Posterior vena cava (tissue), 2 donors: Measurements from ENCODE around the gene DCAF12L2. TPM values are rescaled to one million over a fixed set of nuclear protein-coding genes. Genes with fewer than 3 reads are reported as not detected.
A peak's percentile ranks its signal among the peaks of the same experiment; 100 is the strongest.
"Not testable (repeated sequence)": the region's sequence is repeated elsewhere in the genome, so short reads cannot be mapped to it uniquely, and the experiment has no call there.

Source experiments
- DNase-seq: peaks from one replicate; pipeline ENCODE4 v3.0.0-alpha.2; 2020; ENCODE audit warnings: low spot score
- intact Hi-C, 2 donors: fragments of 100-400 bp; cut with DNase I; formaldehyde crosslinking; loops; one replicate each; pipeline versions ENCODE4 v1.14.1 to v1.14.2; 2022 to 2023
- long read RNA-seq, 2 donors: library from polyadenylated mRNA; unstranded; transcript quantifications; one replicate each; pipeline ENCODE4 v2.0.0, GENCODE V29; 2020 to 2021
- total RNA-seq, 2 donors: library from RNA; stranded (reverse); fragmentation: NEBNext Ultra II Directional; extraction: Animal tissue kit (Norgen Biotek cat#: 25700); gene quantifications; one replicate each; pipeline ENCODE4 v1.2.1, GENCODE V29; 2021
- donor health status: DM: yes; HTN: yes; CAD: no.
- donor health status: DM: yes; HTN: yes; CAD: no.

The DCAF12L2 gene
- 1 to 10 TPM; 1.1 to 2.4 TPM for total RNA-seq
- long read RNA-seq, donor 1, partial matches to known transcripts, result 0 of 2 reads
- long read RNA-seq, donor 1, other reads (novel, unspliced or antisense), result 0 of 2 reads
- long read RNA-seq, donor 2, result 0 reads

DNA sequence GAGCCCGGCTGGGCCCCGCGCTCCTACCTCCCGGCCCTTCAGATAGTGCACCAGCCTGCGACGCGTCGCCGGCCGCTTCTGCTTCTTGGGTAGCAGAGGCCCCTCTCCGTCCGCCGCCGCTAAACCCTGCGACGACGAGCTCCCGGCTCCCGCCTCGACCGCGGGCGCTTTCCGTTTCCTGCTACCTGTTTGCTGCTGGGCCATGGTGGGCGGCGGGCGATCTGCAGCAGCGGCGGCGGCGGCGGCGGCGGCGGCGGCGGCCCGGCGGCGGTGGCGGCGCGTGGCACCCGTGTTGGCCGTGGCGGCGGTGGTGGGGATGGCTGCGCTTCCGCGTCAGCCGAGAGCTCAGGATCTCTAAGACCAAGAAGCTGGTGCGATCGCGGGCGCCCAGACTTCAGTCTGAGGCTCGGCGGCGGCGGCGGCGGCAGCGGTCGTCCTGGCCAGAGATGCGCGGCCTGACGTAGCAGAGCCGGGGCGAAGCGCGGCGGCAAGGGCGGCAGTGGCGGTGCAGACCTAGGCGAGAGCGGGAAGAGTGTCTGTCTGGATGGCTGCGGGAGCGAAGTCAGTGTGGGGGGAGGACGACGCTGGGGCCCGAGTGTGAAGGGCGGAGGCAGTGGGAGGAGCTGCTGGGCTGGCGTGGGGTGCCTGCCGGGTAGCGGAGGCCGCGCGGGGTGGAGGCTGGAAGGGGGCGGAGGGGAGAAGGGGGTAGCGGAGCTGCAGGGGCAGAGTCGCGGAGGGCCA is at the start of gene DCAF12L2:
Gene DCAF12L2, minus strand, starts transcription at position 569 of the 741 bp plus-strand sequence. Its CDS starts 365 bp downstream, at position 204.
- DNase-seq, result peak; percentile 76

DNA sequence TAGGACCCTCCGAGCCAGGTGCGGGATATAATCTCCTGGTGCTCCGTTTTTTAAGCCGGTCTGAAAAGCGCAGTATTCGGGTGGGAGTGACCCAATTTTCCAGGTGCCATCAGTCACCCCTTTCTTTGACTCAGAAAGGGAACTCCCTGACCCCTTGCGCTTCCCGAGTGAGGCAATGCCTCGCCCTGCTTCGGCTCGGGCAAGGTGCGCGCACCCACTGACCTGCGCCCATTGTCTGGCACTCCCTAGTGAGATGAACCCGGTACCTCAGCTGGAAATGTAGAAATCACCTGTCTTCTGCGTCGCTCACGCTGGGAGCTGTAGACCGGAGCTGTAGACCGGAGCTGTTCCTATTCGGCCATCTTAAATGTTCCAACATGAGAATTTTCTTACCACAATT is 24.8 kb upstream of the DCAF12L2 start:
- DNase-seq, result peak; percentile 14
- intact Hi-C loops, result not testable (repeated sequence)

More for the DNA sequence above, at the start of gene DCAF12L2:
- intact Hi-C loops, result loop anchor here in 1 of 2 donors (5.0 kb wide), 1 partner anchor 896 kb away; no protein-coding TSS in a partner anchor

DNA sequence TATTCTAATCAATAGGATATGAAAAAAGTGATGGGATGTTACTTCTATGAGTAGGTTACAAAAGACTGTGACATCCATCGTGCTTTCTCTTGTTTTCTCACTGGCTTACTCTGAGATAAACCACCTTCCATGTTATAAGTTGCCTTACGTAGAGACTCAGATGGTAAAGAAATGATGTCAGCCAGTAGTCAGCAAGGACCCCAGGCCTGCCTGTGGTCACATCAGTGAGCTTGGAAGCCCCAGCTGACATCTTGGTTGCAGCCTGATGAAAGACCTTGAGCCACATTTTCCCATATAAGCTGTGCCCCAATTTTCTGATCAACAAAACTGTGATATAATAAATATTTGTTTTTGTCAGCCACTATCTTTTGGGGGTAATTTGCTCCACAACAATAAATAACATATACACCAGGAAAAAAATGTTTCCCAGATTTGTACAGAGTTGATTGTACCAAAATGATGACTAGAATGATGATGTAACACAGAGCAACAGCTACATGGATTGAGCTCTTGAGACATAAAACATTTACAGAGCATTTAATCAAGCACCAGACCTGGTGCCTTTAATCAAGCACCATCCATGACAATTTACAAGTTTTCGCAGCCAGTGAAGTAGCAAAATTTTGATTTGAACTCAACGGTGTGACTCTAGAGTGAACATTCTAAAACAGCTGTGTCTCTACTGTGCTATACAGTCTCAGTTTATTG is 11.2 kb upstream of the DCAF12L2 start:
- intact Hi-C loops, result no loop called here
- DNase-seq, result no peak

DNA sequence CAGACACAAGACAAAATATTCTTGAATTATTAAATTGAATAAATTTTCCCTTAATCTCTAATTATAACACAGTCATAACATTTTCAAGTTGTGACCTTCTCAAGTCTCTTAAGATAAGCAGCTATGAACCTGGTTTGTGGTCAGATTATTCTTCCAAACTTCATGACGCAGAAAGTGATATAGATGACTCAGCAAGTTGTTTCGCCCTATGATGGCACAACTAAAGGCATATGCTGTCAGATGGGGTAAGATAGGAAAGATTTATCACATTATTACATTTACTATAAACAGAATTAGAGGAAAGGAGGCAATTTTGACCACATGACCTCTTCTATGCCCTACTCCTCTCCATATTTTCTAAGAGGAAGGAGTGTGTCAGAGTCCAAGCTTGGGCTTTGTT is 4.6 kb upstream of the DCAF12L2 start:
- intact Hi-C loops, result no loop called here
- DNase-seq, result no peak

DNA sequence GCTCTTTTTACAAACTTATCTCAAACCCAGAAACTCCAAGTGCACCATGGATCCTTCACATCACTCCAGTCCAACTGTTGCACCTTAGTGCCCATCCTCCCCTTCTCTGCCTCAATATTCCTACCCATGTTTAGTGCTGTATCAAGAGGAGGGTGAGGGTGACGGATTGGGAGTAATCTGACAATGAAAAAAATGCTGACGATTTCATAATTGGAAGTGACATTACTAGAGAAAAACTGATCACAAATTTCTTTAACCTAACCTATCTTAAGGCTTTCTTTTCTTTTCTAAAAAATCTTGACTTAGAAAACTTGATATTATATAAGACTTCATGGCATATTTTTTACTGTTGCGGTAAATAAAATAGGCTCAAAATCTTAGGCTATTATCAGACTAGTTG is 1.5 kb upstream of the DCAF12L2 start:
- intact Hi-C loops, result loop anchor here in 1 of 2 donors (5.0 kb wide), 1 partner anchor 895 kb away; no protein-coding TSS in a partner anchor
- DNase-seq, result no peak

DNA sequence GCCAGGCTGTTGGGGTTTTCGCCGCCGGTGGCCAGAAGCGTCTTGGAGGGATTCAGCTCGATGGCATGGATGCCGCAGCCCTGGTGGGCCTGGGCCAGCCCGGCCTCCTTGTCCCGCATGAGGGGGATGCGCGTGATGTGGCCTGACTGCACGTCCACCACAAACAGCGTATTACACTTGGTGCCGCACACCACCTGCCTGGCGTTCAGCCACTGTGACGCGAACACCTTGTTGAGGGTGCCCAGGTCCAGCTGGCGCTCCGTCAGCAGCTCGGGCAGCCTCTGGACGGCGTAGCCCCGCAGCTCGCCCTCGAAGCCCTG is 728 bp downstream of the DCAF12L2 start:
- no peak for DNase-seq
- intact Hi-C loops, result loop anchor here in 1 of 2 donors (5.0 kb wide), 1 partner anchor 897 kb away; no protein-coding TSS in a partner anchor

DNA sequence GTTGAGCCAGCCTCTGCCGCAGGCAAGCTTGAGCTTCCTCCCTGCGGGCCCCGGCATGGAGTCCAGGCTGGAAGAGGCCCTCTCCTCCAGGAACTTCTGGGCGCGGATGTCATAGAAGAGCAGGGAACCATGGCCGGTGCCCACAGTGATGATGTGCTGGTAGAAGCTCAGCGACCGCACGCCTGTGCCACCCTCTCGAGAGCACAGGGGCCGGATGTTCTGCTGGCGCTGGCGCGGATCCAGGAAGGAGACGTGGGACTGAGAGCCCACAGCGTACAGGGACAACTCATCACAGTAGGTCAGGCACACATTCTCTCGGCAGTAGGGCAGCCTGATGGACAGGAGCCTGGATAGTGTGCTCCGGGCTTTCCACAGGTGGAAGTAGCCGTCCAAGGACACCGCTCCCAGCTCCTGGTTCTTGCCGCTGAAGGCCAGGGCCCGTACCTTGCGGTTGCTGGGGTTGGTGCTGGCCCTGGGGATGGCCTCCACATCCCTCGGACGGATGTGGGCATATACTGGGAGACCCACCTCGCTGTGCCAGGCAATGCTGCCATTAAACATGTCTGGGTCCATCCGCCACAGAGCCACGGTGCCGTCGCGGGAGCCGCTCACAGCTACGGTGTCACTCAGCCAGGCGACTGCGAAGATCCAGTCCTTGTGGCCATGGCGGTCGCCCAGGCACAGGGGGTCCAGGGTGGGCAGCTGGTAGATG is 1.2 kb downstream of the DCAF12L2 start:
- intact Hi-C loops, result loop anchor here in 1 of 2 donors (5.0 kb wide), 1 partner anchor 897 kb away; no protein-coding TSS in a partner anchor
- DNase-seq, result peak; percentile 80

DNA sequence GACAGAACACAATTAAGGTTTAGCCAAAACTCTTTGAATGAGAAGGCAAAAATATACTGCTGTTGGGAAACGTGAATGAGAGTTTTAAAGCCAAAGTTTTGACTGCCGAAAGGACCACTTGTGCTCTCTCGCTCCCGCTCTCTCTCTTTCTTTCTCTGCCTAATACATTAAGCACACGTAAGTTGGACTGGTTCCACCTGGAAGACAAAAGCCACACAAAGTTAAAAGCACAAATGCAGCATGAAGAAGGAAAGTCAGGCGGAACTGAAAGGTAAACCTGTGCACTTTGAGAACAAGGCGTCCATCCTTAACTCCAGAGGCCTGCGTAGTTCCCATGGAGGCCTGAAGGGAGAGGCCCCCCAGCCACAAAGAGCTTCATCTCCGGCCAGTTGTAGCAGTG is 1.9 kb downstream of the DCAF12L2 start:
- intact Hi-C loops, result no loop called here
- DNase-seq, result no peak

DNA sequence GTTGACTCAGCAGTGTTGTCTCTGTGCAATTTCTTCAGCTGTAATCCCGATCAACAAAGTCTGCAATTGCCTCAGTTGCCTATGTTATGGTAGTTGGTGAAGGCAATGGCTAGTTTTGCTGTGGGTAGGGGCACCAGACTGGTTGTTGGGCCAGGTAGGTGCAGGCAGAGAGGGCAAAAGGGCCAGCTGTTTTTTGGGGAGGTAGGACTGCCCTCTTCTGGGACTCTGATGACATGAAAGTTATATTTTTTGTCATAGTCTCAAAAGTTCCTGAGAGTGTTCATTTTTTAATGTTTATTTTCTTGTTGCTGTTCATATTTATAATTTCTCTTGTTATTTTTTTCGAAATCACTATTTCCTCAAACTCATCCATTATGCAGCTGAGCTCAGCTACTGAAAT is 25.1 kb downstream of the DCAF12L2 start:
- intact Hi-C loops, result no loop called here

DNA sequence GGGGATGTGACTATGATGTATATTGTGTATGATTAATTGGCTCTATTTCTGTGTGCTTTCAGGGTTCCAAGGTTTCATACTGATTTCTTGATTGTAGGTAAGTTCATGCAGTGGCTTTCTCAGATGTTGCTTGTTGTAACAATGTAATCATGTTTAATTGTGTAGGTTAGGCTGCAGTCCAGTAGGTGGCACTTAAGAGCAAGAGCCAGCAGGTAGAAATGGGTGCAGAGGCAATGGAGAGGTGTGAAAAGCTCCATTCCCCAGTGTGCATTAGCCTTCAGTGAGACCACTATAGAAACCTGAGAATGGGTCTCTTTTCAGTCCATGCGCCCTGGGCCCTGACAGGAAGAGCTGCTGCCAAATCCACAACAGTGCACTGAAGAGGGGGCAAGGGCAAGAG is 28.2 kb downstream of the DCAF12L2 start:
- intact Hi-C loops, result no loop called here

More for the DNA sequence above, 25.1 kb downstream of the DCAF12L2 start:
- DNase-seq, result no peak

DNA sequence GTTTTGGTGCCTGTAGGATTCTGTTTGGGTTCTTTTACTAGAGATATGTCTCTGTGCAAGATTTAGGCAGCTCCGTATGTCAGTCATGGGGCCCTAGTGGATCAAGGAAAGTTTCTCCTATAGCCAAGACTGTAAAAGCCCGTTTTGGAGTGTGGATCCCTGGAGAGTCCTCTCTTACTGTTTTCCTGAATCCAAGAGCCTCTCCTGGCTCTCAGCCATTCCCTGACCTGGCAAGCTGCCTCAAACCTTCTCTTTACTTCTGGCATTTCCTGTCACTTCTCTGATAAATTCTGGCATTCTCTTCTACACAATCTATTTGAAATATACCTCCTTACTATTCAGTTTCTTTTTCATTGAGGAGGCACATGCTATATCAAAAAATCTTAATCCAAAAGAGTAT is 41.4 kb downstream of the DCAF12L2 start:
- intact Hi-C loops, result no loop called here
- DNase-seq, result no peak

More for the DNA sequence above, 28.2 kb downstream of the DCAF12L2 start:
- no peak for DNase-seq
